ENCODE results near the gene UGGT2.

- TF ChIP-seq CTCF (IDR thresholded peaks at IDR 0.05) (no peak), POLR2AphosphoS5 (IDR thresholded peaks at IDR 0.05) (no peak), POLR2A (IDR thresholded peaks at IDR 0.05) (no peak)
Observed at GRCh38 chr13:96011291-96011872, 41.8 kb downstream of the UGGT2 start.
